ENCODE results near the gene SLC27A4. TPM values are rescaled to one million over a fixed set of nuclear protein-coding genes. Genes with fewer than 3 reads are reported as not detected.

The SLC27A4 gene
- total RNA-seq, 2 experiments from 2014 or later: 13.6 to 13.9 TPM

DNA sequence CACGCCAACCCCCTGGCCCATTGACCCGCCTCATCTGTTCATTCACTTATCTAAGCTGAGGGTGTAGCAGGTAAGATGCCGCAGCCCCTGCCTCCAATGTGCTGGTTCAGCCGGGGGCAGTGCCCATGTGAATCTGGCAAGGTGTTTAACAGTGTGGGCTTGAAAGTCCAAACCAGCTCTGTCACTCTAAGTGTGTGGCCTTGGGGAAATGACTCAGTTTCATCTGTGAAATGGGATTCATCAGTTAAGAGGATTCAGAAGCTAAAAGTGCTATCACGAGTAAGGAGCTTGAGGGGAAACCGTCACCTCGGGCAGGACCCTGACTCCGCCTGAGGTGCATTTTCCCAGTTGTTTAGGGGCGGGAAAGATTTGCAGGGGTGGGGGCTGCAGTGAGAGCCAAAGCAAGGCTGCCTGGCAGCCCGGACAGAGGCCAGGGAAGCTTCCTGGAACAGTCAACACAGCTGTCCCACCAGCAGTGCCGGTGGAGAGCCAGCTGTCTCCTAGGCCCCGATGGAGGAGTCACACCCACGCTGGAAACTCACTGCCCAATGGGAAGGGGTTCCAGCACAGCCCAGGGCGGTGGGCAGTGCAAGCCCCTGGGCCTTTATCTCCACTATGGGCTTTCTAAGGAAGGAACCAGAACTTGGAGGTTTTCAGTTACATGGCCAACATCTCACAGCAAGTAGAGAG lies 21.1 kb downstream of the SLC27A4 start:
- ATAC-seq (ENCODE audit: low read depth): no peak
- H3K9me3 Mint-ChIP-seq: no peaks in the 10 kb centered on the region
- H3K4me1 Mint-ChIP-seq: peaks cover 8% of the 10 kb centered on the region
- POLR2A ChIA-PET: interaction anchor here (0.8 to 2.5 kb wide), 4 partner anchors 10 to 192 kb away, joined by 3 to 23 read pairs (median 5); partner anchors contain the start of gene URM1
- H3K27me3 Mint-ChIP-seq: no peaks in the 10 kb centered on the region
- DNase-seq: peak; percentile 34
- peak overlapping the region; percentile 88 for H3K4me3 Mint-ChIP-seq
- H3K36me3 Mint-ChIP-seq: no peaks in the 10 kb centered on the region
- peak overlapping the region; percentile 79 for H3K27ac Mint-ChIP-seq

GRCh38 chr9:128361986-128362646 lies 21.8 kb downstream of the SLC27A4 start:
- peak; percentile 85 for ATAC-seq (ENCODE audit: low read depth)
- POLR2A ChIA-PET: interaction anchor here (0.5 to 2.5 kb wide), 6 partner anchors 9 to 191 kb away, joined by 3 to 23 read pairs (median 4); partner anchors contain the start of genes CERCAM, CIZ1 and URM1
- Mint-ChIP-seq H3K9me3 (no peaks in the 10 kb centered on the region), H3K27me3 (no peaks in the 10 kb centered on the region), H3K4me1 (peaks cover 8% of the 10 kb centered on the region), H3K36me3 (no peaks in the 10 kb centered on the region), H3K27ac (peak overlapping the region; percentile 79), H3K4me3 (peak overlapping the region; percentile 88)
- peak; percentile 74 for DNase-seq

DNA sequence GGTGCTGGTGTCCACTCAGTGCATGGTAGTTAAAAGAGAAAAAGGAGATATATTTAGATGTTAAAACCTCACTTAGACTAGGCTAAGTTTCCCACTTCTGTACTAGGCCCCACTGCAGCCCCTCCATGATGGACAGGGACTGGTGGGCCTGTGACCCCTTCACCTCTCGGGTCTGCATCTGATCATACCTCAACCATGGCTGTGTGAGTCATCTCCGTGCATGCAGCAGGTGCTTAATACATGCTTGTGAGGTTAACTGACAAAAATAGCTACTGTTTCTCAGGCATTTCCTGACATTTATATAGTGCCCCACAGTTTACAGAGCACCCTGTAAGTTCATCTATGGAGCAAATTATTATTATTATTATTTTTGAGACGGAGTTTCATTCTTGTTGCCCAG lies 22.4 kb downstream of the SLC27A4 start:
- Mint-ChIP-seq H3K9me3 (no peaks in the 10 kb centered on the region), H3K27me3 (no peaks in the 10 kb centered on the region), H3K27ac (no peak overlapping the region), H3K4me1 (peaks cover 8% of the 10 kb centered on the region), H3K36me3 (no peaks in the 10 kb centered on the region), H3K4me3 (no peak overlapping the region)
- DNase-seq: no peak
- no peak for ATAC-seq (ENCODE audit: low read depth)
- POLR2A ChIA-PET: interaction anchor here (0.5 to 2.5 kb wide), 6 partner anchors 9 to 190 kb away, joined by 3 to 23 read pairs (median 4); partner anchors contain the start of genes CERCAM, CIZ1 and URM1

DNA sequence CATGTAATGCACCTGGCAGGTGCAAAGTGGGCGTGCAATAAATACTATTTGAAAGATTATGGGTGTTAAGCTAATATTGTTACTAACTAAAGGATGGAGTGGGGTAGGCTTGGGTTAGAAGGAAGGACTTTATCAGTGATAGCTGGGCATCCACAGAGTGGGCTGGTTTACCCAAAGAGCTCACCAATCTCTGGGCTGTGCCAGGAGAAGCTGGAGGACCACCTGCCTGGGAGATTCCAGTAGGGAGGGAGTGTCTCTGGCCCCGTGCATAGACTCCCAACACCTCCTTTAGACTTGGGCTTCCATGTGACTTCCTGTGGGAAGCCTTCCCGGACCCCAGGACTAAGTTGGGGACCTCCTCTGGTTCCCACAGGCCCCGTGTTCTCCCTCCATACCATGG lies 25.2 kb downstream of the SLC27A4 start:
- peaks cover 13% of the 10 kb centered on the region for H3K4me1 Mint-ChIP-seq
- H3K27me3 Mint-ChIP-seq: no peaks in the 10 kb centered on the region
- H3K36me3 Mint-ChIP-seq: no peaks in the 10 kb centered on the region
- DNase-seq (no peak), ATAC-seq (ENCODE audit: low read depth) (no peak)
- no peaks in the 10 kb centered on the region for H3K9me3 Mint-ChIP-seq
- POLR2A ChIA-PET: interaction anchor here (1.5 kb wide), 1 partner anchor 55 kb away, joined by 3 read pairs; the partner anchor contains the start of gene CERCAM
- H3K27ac Mint-ChIP-seq: peak overlapping the region; percentile 38
- H3K4me3 Mint-ChIP-seq: peak overlapping the region; percentile 57

DNA sequence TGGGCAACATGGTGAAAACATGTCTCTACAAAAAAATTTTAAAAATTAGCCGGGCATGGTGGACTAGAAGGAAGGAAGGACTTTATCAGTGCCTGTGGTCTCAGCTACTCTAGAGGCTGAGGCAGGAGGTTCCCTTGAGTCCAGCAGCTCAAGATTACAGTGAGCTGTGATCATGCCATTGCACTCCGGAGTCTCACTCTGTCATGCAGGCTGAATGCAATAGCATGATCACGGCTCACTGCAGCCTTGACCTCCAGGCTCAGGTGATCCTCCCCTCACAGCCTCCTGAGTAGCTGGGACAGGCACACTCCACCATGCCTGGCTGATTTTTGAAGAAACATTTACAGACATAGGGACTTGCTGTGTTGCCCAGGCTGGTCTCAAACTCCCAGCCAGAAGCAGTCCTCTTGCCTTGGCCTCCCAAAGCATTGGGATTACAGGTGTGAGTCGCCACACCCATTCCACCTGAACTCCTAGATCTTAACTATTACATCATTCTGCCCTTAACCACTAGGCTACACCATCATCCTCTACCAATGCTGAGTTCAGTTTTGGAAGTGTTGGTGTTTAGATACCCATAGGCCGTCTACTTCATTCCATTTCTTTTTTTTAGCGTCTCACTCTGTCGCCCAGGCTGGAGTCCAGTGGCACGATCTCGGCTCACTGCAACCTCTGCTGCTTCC lies 28.8 kb downstream of the SLC27A4 start:
- H3K4me1 Mint-ChIP-seq: peaks cover 29% of the 10 kb centered on the region
- DNase-seq (no peak), ATAC-seq (ENCODE audit: low read depth) (no peak)
- no peaks in the 10 kb centered on the region for H3K27me3 Mint-ChIP-seq
- H3K27ac Mint-ChIP-seq: no peak overlapping the region
- peaks cover 5% of the 10 kb centered on the region for H3K36me3 Mint-ChIP-seq
- no peak overlapping the region for H3K4me3 Mint-ChIP-seq
- H3K9me3 Mint-ChIP-seq: no peaks in the 10 kb centered on the region
- POLR2A ChIA-PET: no interaction called here

DNA sequence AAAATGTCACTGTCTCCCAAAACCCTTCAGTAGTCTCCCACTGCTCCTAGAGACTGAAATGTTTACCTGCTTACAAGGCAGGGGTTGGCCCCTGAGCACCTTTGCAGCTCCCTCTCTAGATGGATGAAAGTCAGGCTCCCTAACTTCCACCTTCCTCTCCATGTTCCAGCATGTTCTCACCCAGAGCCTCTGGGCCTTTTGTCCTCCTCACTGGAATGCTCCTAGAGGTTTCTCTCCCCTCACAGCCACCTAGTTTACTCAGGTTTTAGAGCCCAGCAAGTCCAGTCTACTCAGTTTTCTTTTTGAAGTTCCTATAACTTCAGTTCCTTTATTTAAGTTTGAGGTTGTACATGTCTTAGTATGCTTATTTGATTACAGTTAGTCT lies 30.0 kb downstream of the SLC27A4 start:
- no peaks in the 10 kb centered on the region for H3K27me3 Mint-ChIP-seq
- POLR2A ChIA-PET: interaction anchor here (0.6 to 2.7 kb wide), 7 partner anchors 8 to 242 kb away, joined by 3 to 23 read pairs (median 4); partner anchors contain the start of gene CERCAM
- H3K4me3 Mint-ChIP-seq: peak overlapping the region; percentile 93
- ATAC-seq (ENCODE audit: low read depth): no peak
- H3K36me3 Mint-ChIP-seq: peaks cover 5% of the 10 kb centered on the region
- H3K4me1 Mint-ChIP-seq: peaks cover 26% of the 10 kb centered on the region
- H3K27ac Mint-ChIP-seq: peak overlapping the region; percentile 90
- H3K9me3 Mint-ChIP-seq: no peaks in the 10 kb centered on the region
- DNase-seq: no peak

DNA sequence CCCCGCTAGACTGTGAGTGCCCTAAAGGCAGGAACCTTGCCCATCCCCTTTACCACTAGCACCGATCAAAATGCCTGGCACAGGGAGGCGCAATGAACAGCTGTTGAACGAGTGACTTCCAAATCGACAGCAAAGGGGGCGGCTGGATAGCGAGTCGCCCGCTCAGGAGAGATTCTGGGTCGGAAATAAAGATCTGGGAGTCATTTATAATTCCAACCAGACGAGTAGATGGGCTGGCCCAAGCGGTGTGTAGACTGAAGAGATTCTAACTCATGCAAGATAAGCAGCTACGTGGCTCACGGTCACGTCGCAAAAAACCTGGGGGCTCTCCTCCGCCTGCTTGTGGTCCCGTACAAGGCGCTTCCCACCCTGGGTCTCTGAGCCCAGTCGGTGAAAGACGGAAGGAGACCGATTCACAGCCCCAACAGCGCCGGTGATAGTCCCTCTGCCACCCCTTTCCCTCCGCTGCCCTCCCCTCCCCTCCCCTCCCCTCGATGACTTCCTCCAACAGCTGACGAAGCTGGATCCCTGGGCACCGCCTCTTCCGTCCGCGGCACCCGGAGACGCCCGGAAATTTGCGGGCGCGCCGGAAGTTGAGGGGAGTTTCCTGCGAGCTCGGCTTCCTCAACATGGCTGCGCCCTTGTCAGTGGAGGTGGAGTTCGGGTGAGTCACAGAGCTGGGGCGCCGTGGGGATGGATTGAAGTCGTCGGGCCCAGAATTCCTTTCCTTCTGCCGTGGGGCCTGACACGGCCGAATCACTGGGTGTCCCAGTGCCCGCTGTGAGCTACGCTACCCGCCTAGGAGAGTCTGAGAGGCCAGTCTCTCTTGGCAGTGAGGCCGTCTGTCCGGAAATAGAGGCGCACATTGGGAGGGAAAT lies 30.7 kb downstream of the SLC27A4 start, which contains the start of gene URM1:
TSS of gene URM1 (plus strand) at position 623 of the 878 bp plus-strand sequence. CDS start at position 630, 7 bp downstream.
- H3K9me3 Mint-ChIP-seq: no peaks in the 10 kb centered on the region
- peaks cover 25% of the 10 kb centered on the region for H3K4me1 Mint-ChIP-seq
- H3K4me3 Mint-ChIP-seq: peak within 1 kb of the TSS; percentile 93
- POLR2A ChIA-PET: interaction anchor here (0.6 to 2.7 kb wide), 14 partner anchors 9 to 243 kb away, joined by 3 to 23 read pairs (median 3); partner anchors contain the start of genes CERCAM, GLE1 and SPTAN1
- H3K36me3 Mint-ChIP-seq: peaks cover 7% of the 10 kb centered on the region
- DNase-seq (peak; percentile 96), ATAC-seq (ENCODE audit: low read depth) (peak; percentile 94)
- H3K27me3 Mint-ChIP-seq: no peaks in the 10 kb centered on the region
- H3K27ac Mint-ChIP-seq: peak within 1 kb of the TSS; percentile 90

GRCh38 chr9:128371630-128372117 lies 31.3 kb downstream of the SLC27A4 start:
- H3K27me3 Mint-ChIP-seq: no peaks in the 10 kb centered on the region
- H3K27ac Mint-ChIP-seq: peak overlapping the region; percentile 90
- peak overlapping the region; percentile 93 for H3K4me3 Mint-ChIP-seq
- no peak for ATAC-seq (ENCODE audit: low read depth)
- no peak for DNase-seq
- peaks cover 25% of the 10 kb centered on the region for H3K4me1 Mint-ChIP-seq
- H3K9me3 Mint-ChIP-seq: no peaks in the 10 kb centered on the region
- H3K36me3 Mint-ChIP-seq: peaks cover 7% of the 10 kb centered on the region
- POLR2A ChIA-PET: interaction anchor here (0.6 to 2.7 kb wide), 12 partner anchors 10 to 296 kb away, joined by 3 to 23 read pairs (median 4); partner anchors contain the start of genes CERCAM, GLE1 and SPTAN1

DNA sequence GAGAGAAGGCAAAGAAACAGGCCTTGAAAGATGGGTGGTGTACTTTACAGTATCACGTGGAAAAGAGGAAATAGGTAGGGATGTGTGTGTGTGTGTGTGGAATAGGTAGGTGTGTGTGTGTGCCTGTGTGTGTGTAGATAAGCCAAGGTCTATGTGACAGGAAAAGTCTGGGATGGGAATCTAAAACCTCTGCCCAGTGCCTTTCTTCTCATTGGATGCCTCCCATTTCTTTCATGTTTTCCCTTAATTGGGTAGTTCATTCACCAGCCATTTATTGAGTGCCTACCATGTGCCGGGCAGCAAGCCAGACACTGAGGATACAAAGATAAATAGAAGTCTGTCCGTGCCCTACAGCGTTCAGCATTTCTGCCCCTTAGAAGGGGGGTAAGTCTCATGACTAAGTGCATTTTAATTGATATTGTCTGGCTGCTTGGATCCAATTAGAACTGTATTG lies 31.9 kb downstream of the SLC27A4 start:
- Mint-ChIP-seq H3K4me1 (peaks cover 25% of the 10 kb centered on the region), H3K4me3 (peak overlapping the region; percentile 93), H3K27ac (peak overlapping the region; percentile 90), H3K36me3 (peaks cover 7% of the 10 kb centered on the region), H3K9me3 (no peaks in the 10 kb centered on the region), H3K27me3 (no peaks in the 10 kb centered on the region)
- ATAC-seq (ENCODE audit: low read depth) (no peak), DNase-seq (no peak)
- POLR2A ChIA-PET: interaction anchor here (0.5 to 2.7 kb wide), 9 partner anchors 10 to 296 kb away, joined by 3 to 23 read pairs (median 5); partner anchors contain the start of genes CERCAM and SPTAN1

GRCh38 chr9:128372784-128373183 lies 32.5 kb downstream of the SLC27A4 start:
- H3K4me1 Mint-ChIP-seq: peaks cover 25% of the 10 kb centered on the region

DNA sequence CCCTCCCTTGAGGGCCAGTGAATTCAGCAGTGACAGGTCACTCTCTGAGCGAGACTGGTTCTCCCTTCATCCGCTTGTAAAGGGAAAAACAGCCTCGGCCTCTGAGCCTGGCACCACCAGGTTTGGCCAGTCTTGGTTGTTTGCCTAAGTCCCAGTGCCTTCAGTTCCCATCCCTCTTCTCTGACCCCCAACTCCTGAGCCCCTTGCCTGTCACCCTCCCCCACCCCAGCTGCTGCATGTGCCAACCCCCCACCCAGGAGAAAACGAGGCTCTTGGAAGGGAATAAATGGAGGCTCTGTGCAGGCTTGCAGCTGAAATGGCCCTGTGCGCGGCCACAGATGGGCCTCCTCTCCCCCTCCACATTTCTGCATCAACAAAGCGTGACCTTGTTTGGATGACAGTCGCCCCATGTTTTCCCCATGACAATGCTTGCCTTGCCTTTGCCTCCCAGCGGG lies 33.9 kb downstream of the SLC27A4 start:
- no peak for DNase-seq
- peaks cover 10% of the 10 kb centered on the region for H3K36me3 Mint-ChIP-seq
- no peak overlapping the region for H3K27ac Mint-ChIP-seq
- no peaks in the 10 kb centered on the region for H3K27me3 Mint-ChIP-seq
- POLR2A ChIA-PET: no interaction called here
- no peaks in the 10 kb centered on the region for H3K9me3 Mint-ChIP-seq
- ATAC-seq (ENCODE audit: low read depth): no peak
- H3K4me3 Mint-ChIP-seq: no peak overlapping the region
- peaks cover 25% of the 10 kb centered on the region for H3K4me1 Mint-ChIP-seq

More at GRCh38 chr9:128372784-128373183, 32.5 kb downstream of the SLC27A4 start:
- POLR2A ChIA-PET: interaction anchor here (0.5 to 2.7 kb wide), 3 partner anchors 11 to 294 kb away, joined by 4 to 23 read pairs (median 6); no protein-coding TSS in a partner anchor
- ATAC-seq (ENCODE audit: low read depth): no peak
- Mint-ChIP-seq H3K9me3 (no peaks in the 10 kb centered on the region), H3K36me3 (peaks cover 7% of the 10 kb centered on the region), H3K27me3 (no peaks in the 10 kb centered on the region), H3K4me3 (peak overlapping the region; percentile 93), H3K27ac (peak overlapping the region; percentile 90)
- DNase-seq: no peak

GRCh38 chr9:128375865-128376264 lies 35.5 kb downstream of the SLC27A4 start:
- Mint-ChIP-seq H3K9me3 (no peaks in the 10 kb centered on the region), H3K4me1 (peaks cover 17% of the 10 kb centered on the region), H3K27me3 (no peaks in the 10 kb centered on the region), H3K27ac (no peak overlapping the region), H3K36me3 (peaks cover 10% of the 10 kb centered on the region), H3K4me3 (no peak overlapping the region)
- DNase-seq: no peak
- POLR2A ChIA-PET: no interaction called here
- no peak for ATAC-seq (ENCODE audit: low read depth)
